Colonic mucosa (tissue), 4 donors: Measurements from ENCODE around the gene WDR35. TPM values are rescaled to one million over a fixed set of nuclear protein-coding genes. Genes with fewer than 3 reads are reported as not detected.

Source experiments
- DNase-seq: peaks from one replicate; pipeline ENCODE4 v3.0.0-alpha.2; 2020
- H3K27ac ChIP-seq: fragments of 200-600 bp; one replicate; pipeline ENCODE4 v1.8.0; 2021
- H3K27me3 ChIP-seq: fragments of 200-600 bp; one replicate; pipeline ENCODE4 v1.8.0; 2021
- H3K36me3 ChIP-seq: fragments of 200-600 bp; one replicate; pipeline ENCODE4 v1.8.0; 2021
- H3K4me1 ChIP-seq: fragments of 200-600 bp; one replicate; pipeline ENCODE4 v1.8.0; 2021; ENCODE audit warnings: mild to moderate bottlenecking
- H3K4me3 ChIP-seq: fragments of 200-600 bp; one replicate; pipeline ENCODE4 v1.8.0; 2021
- H3K9ac ChIP-seq, 2 donors: one replicate each; pipeline ENCODE4 v1.7.0; 2013; ENCODE audit warnings: control low read depth in 2 of 2, low read depth in 2 of 2, low read length in 2 of 2
- H3K9me3 ChIP-seq: fragments of 200-600 bp; one replicate; pipeline ENCODE4 v1.8.0; 2021
- CTCF ChIP-seq: fragments of 200-600 bp; IDR thresholded peaks from one replicate; pipeline ENCODE4 v1.8.0; 2022; ENCODE audit warnings: antibody characterized with exemption, mild to moderate bottlenecking
- intact Hi-C: fragments of 100-400 bp; cut with DNase I; formaldehyde crosslinking; loops from one replicate; pipeline ENCODE4 v1.14.1; 2022
- total RNA-seq, 2 donors: library from RNA; stranded (reverse); fragmentation: NEBNext Ultra II Directional in 1 of 2; extraction: Animal tissue kit (Norgen Biotek cat#: 25700) in 1 of 2; gene quantifications; one replicate each; pipeline ENCODE4 v1.2.1, GENCODE V29; 2021
- donor health status: healthy.
- donor health status: DM: no; HTN: no; CAD: no.
- donor health status: DM: no; HTN: no; CAD: no.

The WDR35 gene
- 1 to 10 TPM; 1.7 to 2.2 TPM for total RNA-seq

- no peaks in the 10 kb centered on the region for H3K27me3 ChIP-seq
- no peaks in the 10 kb centered on the region for H3K4me1 ChIP-seq
- H3K9ac ChIP-seq = peak within 1 kb of the TSS; percentile 36 to 45
- no peak for TF ChIP-seq CTCF
- H3K9me3 ChIP-seq = no peaks in the 10 kb centered on the region
- H3K36me3 ChIP-seq = no peaks in the 10 kb centered on the region
- intact Hi-C loops = no loop called here
- H3K27ac ChIP-seq = no peak within 1 kb of the TSS
- H3K4me3 ChIP-seq = peak within 1 kb of the TSS; percentile 65
- peak; percentile 94 for DNase-seq
These were observed at the start of gene WDR35 for GRCh38 chr2:19989667-19990415. WDR35 (minus strand) TSS chr2:19990105; CDS start chr2:19990015, 90 bp downstream.

GRCh38 chr2:20037660-20038059, 47.8 kb upstream of the WDR35 start:
- intact Hi-C loops = no loop called here
- TF ChIP-seq CTCF = no peak
- H3K27ac ChIP-seq = no peak overlapping the region
- H3K27me3 ChIP-seq = no peaks in the 10 kb centered on the region
- peaks cover 7% of the 10 kb centered on the region for H3K36me3 ChIP-seq
- no peaks in the 10 kb centered on the region for H3K9me3 ChIP-seq
- H3K9ac ChIP-seq = no peak overlapping the region
- DNase-seq = no peak
- H3K4me3 ChIP-seq = no peak overlapping the region
- peaks cover 5% of the 10 kb centered on the region for H3K4me1 ChIP-seq

GRCh38 chr2:20035955-20036666, 46.2 kb upstream of the WDR35 start:
- Histone ChIP-seq H3K9ac (no peak overlapping the region), H3K27me3 (no peaks in the 10 kb centered on the region), H3K4me3 (no peak overlapping the region), H3K36me3 (peaks cover 7% of the 10 kb centered on the region), H3K9me3 (no peaks in the 10 kb centered on the region), H3K4me1 (no peaks in the 10 kb centered on the region), H3K27ac (peak overlapping the region; percentile 49)
- intact Hi-C loops = no loop called here
- DNase-seq = no peak
- TF ChIP-seq CTCF = no peak

GRCh38 chr2:20034821-20035220, 44.9 kb upstream of the WDR35 start:
- Histone ChIP-seq H3K27ac (no peak overlapping the region), H3K4me1 (no peaks in the 10 kb centered on the region), H3K4me3 (no peak overlapping the region), H3K9me3 (no peaks in the 10 kb centered on the region), H3K27me3 (no peaks in the 10 kb centered on the region), H3K9ac (no peak overlapping the region), H3K36me3 (peaks cover 7% of the 10 kb centered on the region)
- no peak for DNase-seq
- TF ChIP-seq CTCF = no peak
- intact Hi-C loops = no loop called here

- Histone ChIP-seq H3K27me3 (no peaks in the 10 kb centered on the region), H3K36me3 (peaks cover 4% of the 10 kb centered on the region), H3K27ac (no peak overlapping the region), H3K9me3 (no peaks in the 10 kb centered on the region), H3K4me3 (no peak overlapping the region), H3K4me1 (no peaks in the 10 kb centered on the region), H3K9ac (no peak overlapping the region)
- no peak for DNase-seq
- intact Hi-C loops = no loop called here
- no peak for TF ChIP-seq CTCF
These were observed 44.3 kb upstream of the WDR35 start for GRCh38 chr2:20034218-20034617.
